Neural crest cell (in vitro differentiated cells): ENCODE data around the gene TGM1. TPM values are rescaled to one million over a fixed set of nuclear protein-coding genes. Genes with fewer than 3 reads are reported as not detected.

Experiments
- DNase-seq: peaks from one replicate; pipeline ENCODE4 v3.0.0; 2021; ENCODE audit warnings: low read depth, mixed read lengths, low spot score
- H3K27ac Mint-ChIP-seq: one replicate; pipeline ENCODE4 v1.8.0; 2021; ENCODE audit warnings: mild to moderate bottlenecking, mixed read lengths; ENCODE audit not compliant: unreplicated experiment
- H3K27me3 Mint-ChIP-seq: 2 replicates; pipeline ENCODE4 v1.8.0; 2021; ENCODE audit warnings: low read depth, mild to moderate bottlenecking, mixed read lengths
- H3K36me3 Mint-ChIP-seq: 2 replicates; pipeline ENCODE4 v1.8.0; 2021; ENCODE audit warnings: low read depth, mild to moderate bottlenecking, mixed read lengths
- H3K4me1 Mint-ChIP-seq: 2 replicates; pipeline ENCODE4 v1.8.0; 2021; ENCODE audit warnings: mixed read lengths
- H3K4me3 Mint-ChIP-seq: one replicate; pipeline ENCODE4 v1.8.0; 2021; ENCODE audit warnings: mild to moderate bottlenecking, mixed read lengths
- H3K9me3 Mint-ChIP-seq: 2 replicates; pipeline ENCODE4 v1.8.0; 2021; ENCODE audit warnings: mixed read lengths
- CTCF ChIP-seq: fragments of 200-600 bp; sonication (generic); conservative IDR thresholded peaks from 2 replicates; pipeline ENCODE4 v1.5.0; 2021; ENCODE audit warnings: antibody characterized with exemption, mild to moderate bottlenecking
- total RNA-seq: library from RNA; stranded (reverse); gene quantifications from 2 replicates; pipeline ENCODE4 v1.2.1, GENCODE V29; 2021

Gene TGM1
- total RNA-seq, 1 donor from 2014 or later, result 4.5 TPM

- no peak for DNase-seq
- H3K27me3 Mint-ChIP-seq, result no peaks in the 10 kb centered on the region
- no peak for TF ChIP-seq CTCF
- H3K9me3 Mint-ChIP-seq, result no peaks in the 10 kb centered on the region
- peaks cover 2% of the 10 kb centered on the region for H3K36me3 Mint-ChIP-seq
- peaks cover 32% of the 10 kb centered on the region for H3K4me1 Mint-ChIP-seq
- peak overlapping the region; percentile 97 for H3K4me3 Mint-ChIP-seq
- H3K27ac Mint-ChIP-seq, result peak overlapping the region; percentile 72
Observed at GRCh38 chr14:24300326-24300980, 37.5 kb upstream of the TGM1 start.

- no peak for TF ChIP-seq CTCF
- peaks cover 2% of the 10 kb centered on the region for H3K36me3 Mint-ChIP-seq
- peak within 1 kb of the TSS; percentile 97 for H3K4me3 Mint-ChIP-seq
- H3K27me3 Mint-ChIP-seq, result no peaks in the 10 kb centered on the region
- peak within 1 kb of the TSS; percentile 94 for H3K27ac Mint-ChIP-seq
- DNase-seq, result peak; percentile 89
- peaks cover 32% of the 10 kb centered on the region for H3K4me1 Mint-ChIP-seq
- no peaks in the 10 kb centered on the region for H3K9me3 Mint-ChIP-seq
Observed at GRCh38 chr14:24299255-24300191, 36.5 kb upstream of the TGM1 start, which contains the start of the genes DHRS1 and NOP9. DHRS1 (minus strand) TSS chr14:24299780; CDS start chr14:24299106, 674 bp downstream. NOP9 (plus strand) TSS chr14:24299850; CDS start chr14:24299955, 105 bp downstream.

GRCh38 chr14:24298892-24299254 is 35.9 kb upstream of the TGM1 start:
- H3K4me1 Mint-ChIP-seq, result peaks cover 32% of the 10 kb centered on the region
- TF ChIP-seq CTCF, result no peak
- H3K27ac Mint-ChIP-seq, result peak overlapping the region; percentile 94
- H3K27me3 Mint-ChIP-seq, result no peaks in the 10 kb centered on the region
- no peak for DNase-seq
- peak overlapping the region; percentile 97 for H3K4me3 Mint-ChIP-seq
- peaks cover 2% of the 10 kb centered on the region for H3K36me3 Mint-ChIP-seq
- H3K9me3 Mint-ChIP-seq, result no peaks in the 10 kb centered on the region

- peak; percentile 59 for TF ChIP-seq CTCF
- peaks cover 32% of the 10 kb centered on the region for H3K4me1 Mint-ChIP-seq
- H3K27me3 Mint-ChIP-seq, result no peaks in the 10 kb centered on the region
- H3K9me3 Mint-ChIP-seq, result no peaks in the 10 kb centered on the region
- no peak overlapping the region for H3K27ac Mint-ChIP-seq
- no peak for DNase-seq
- peak overlapping the region; percentile 73 for H3K4me3 Mint-ChIP-seq
- H3K36me3 Mint-ChIP-seq, result peaks cover 2% of the 10 kb centered on the region
Observed at GRCh38 chr14:24297190-24297964, 34.4 kb upstream of the TGM1 start.
